Measurements from ENCODE around the gene GRK6. TPM values are rescaled to one million over a fixed set of nuclear protein-coding genes. Genes with fewer than 3 reads are reported as not detected.
A peak's percentile ranks its signal among the peaks of the same experiment; 100 is the strongest.

Gene GRK6
- total RNA-seq, 3 donors from 2014 or later: 38.4 to 48.1 (median 46.7) TPM

DNA sequence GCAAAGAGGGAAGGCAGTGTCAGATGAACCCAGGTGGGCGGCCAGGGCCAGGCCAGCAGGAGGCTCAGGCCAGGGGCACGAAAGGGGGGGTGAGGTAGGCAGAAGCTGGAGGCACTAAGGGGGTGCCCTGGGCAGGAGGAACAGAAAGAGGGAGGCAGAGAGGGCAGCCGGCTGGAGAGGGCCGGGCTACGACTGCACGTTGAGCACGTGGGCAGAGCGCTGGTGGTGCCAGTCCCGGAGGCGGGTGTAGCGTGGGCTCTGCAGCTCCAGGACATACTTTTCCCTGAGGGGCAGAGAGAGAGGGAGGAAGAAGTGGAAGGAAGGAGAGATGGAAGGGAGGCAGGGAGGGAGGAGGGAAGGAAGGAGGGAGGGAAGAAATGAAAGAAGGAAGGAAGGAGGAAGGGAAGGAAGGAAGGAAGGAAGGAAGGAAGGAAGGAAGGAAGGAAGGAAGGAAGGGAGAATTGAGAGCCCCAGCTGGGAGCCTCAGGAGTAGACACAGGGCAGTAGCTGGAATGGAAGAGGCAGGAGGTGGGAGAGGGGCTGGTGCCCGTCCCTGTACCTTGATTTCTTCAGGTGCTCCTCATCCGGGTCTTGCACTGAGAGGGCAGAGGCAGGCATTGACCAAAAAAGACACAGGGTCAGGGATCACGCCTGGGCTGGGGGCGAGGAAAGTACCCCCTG, 64.0 kb downstream of the GRK6 start:
- ATAC-seq (no peak), DNase-seq (no peak)
- Histone ChIP-seq H3K9me3 (no peaks in the 10 kb centered on the region), H3K36me3 (ENCODE audit: low read depth) (no peaks in the 10 kb centered on the region), H3K4me3 (no peak overlapping the region), H3K4me1 (ENCODE audit: low read depth) (peaks cover 20% of the 10 kb centered on the region)
- no peak for TF ChIP-seq CTCF (IDR thresholded peaks at IDR 0.05)
- intact Hi-C loops (cut with DNase I, micrococcal nuclease): no loop called here

DNA sequence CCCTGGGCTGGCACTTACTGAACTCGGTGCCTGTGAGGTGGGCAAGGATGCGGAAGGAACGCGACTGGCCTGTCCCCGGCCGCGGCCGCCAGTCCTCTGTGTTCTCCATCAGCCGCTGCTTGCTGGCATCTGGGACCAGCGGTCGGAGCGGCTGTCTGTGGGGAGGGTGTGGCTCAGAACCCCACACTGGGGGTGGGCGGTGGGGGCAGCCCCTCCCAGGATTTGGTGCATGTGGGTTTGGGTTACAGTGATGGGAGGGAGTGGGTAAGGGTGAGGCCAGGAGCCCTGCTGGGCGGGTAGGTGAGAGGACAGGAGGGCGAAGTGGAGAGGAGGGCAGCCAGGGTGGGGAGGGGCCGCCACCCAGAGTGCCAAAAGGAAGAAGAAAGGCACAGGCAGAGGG, 64.5 kb downstream of the GRK6 start:
- DNase-seq (no peak), ATAC-seq (no peak)
- Histone ChIP-seq H3K9me3 (no peaks in the 10 kb centered on the region), H3K4me1 (ENCODE audit: low read depth) (peaks cover 22% of the 10 kb centered on the region), H3K36me3 (ENCODE audit: low read depth) (no peaks in the 10 kb centered on the region), H3K4me3 (no peak overlapping the region)
- no peak for TF ChIP-seq CTCF (IDR thresholded peaks at IDR 0.05)
- intact Hi-C loops (cut with DNase I, micrococcal nuclease): no loop called here

- intact Hi-C loops (cut with DNase I, micrococcal nuclease): no loop called here
- peak; percentile 44 for TF ChIP-seq CTCF (IDR thresholded peaks at IDR 0.05)
- ATAC-seq (peak; percentile 65), DNase-seq (peak in 2 of 3 donors; percentile 59 to 65)
- peaks cover 26% of the 10 kb centered on the region for H3K4me1 ChIP-seq (ENCODE audit: low read depth)
- no peaks in the 10 kb centered on the region for H3K9me3 ChIP-seq
- no peak overlapping the region for H3K4me3 ChIP-seq
- no peaks in the 10 kb centered on the region for H3K36me3 ChIP-seq (ENCODE audit: low read depth)
Measured at GRCh38 chr5:177491429-177491945, 65.0 kb downstream of the GRK6 start.

DNA sequence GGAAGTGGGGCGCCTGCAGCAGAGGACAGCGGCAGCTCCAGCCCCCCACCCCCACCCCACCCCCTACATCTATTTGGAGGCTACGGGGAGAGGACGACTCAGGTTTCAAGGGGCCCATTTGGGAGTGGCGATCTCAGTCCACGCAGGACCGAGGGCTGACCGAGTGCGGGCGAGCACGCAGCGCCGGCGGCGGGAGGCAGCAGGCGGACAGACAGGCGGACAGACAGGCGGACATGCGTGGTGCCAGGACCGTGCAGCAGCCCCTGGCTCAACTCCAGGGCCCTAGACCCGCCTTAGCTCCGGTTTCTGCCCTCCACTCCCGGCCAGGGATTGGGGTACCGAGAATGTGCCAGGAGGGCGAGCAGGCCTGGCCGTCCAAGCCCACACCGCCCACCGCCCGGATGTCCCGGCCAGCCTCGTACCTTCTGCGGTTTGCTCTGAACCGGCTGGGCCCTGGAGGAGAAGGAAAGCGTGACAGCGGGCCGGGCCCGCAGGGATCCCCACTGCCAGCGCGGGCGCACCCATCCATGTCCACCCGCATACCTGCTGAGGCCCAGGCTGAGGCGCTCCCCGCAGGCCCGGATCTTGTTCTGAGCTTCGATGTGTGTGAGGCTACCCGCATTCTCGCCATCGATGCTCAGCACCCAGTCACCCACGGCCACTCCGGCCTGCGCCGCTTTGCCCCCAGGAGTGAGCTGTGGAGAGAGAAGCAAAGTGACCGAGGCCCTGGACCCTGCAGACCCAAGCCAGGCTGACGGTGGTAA, 65.7 kb downstream of the GRK6 start:
- H3K4me3 ChIP-seq: no peak overlapping the region
- peaks cover 29% of the 10 kb centered on the region for H3K4me1 ChIP-seq (ENCODE audit: low read depth)
- no peaks in the 10 kb centered on the region for H3K9me3 ChIP-seq
- no peaks in the 10 kb centered on the region for H3K36me3 ChIP-seq (ENCODE audit: low read depth)
- intact Hi-C loops (cut with DNase I, micrococcal nuclease): no loop called here
- ATAC-seq (no peak), DNase-seq (no peak)
- TF ChIP-seq CTCF (IDR thresholded peaks at IDR 0.05): no peak

Other genes starting within 250 kb of the GRK6 start
- 10 to 100 TPM; 23.4 to 33.1 (median 29.5) TPM for gene RAB24, start 123.0 kb upstream of the GRK6 start, total RNA-seq
- 100 to 1,000 TPM; 149 to 277 (median 171) TPM for gene PRELID1, start 122.9 kb upstream of the GRK6 start, total RNA-seq
- gene MXD3, start 114.8 kb upstream of the GRK6 start, total RNA-seq: 10 to 100 TPM; 10.3 to 19.4 (median 10.9) TPM
- gene LMAN2, start 75.0 kb upstream of the GRK6 start, total RNA-seq: 100 to 1,000 TPM in 2 of 3 donors, 10 to 100 TPM in 1; 91.9 to 150 (median 139) TPM
- gene RGS14, start 68.8 kb upstream of the GRK6 start, total RNA-seq: 10 to 100 TPM; 11.1 to 15.2 (median 11.7) TPM
- gene SLC34A1, start 42.2 kb upstream of the GRK6 start, total RNA-seq: not detected
- gene PFN3, start 26.0 kb upstream of the GRK6 start, total RNA-seq: not detected
- gene F12, start 17.1 kb upstream of the GRK6 start, total RNA-seq: 1 to 10 TPM; 3.0 to 9.2 (median 7.0) TPM
- gene PRR7, start 20.1 kb downstream of the GRK6 start, total RNA-seq: 1 to 10 TPM; 1.1 to 1.2 (median 1.2) TPM
- 10 to 100 TPM; 12.1 to 61.8 (median 17.2) TPM for gene DBN1, start 47.0 kb downstream of the GRK6 start, total RNA-seq
- 100 to 1,000 TPM in 1 of 3 donors, 10 to 100 TPM in 2; 12.9 to 333 (median 54.0) TPM for gene PDLIM7, start 70.9 kb downstream of the GRK6 start, total RNA-seq
- gene DOK3, start 83.2 kb downstream of the GRK6 start, total RNA-seq: 10 to 100 TPM in 1 of 3 donors, 1 to 10 TPM in 2; 3.7 to 10.3 (median 8.4) TPM
- gene DDX41, start 90.3 kb downstream of the GRK6 start, total RNA-seq: 10 to 100 TPM; 65.3 to 79.2 (median 79.0) TPM
- gene FAM193B, start 127.9 kb downstream of the GRK6 start, total RNA-seq: 10 to 100 TPM; 57.7 to 83.9 (median 75.2) TPM
- gene TMED9, start 165.5 kb downstream of the GRK6 start, total RNA-seq: 100 to 1,000 TPM; 105 to 195 (median 126) TPM
- 10 to 100 TPM; 19.3 to 21.5 (median 19.4) TPM for gene B4GALT7, start 173.5 kb downstream of the GRK6 start, total RNA-seq

Measured in mucosa of descending colon (tissue), 3 donors.